Kidney (tissue), 14 donors: Measurements from ENCODE around the gene TNFRSF14. TPM values are rescaled to one million over a fixed set of nuclear protein-coding genes. Genes with fewer than 3 reads are reported as not detected.
A peak's percentile ranks its signal among the peaks of the same experiment; 100 is the strongest.

Source experiments
- DNase-seq, 5 donors: peaks; one replicate each; pipeline ENCODE4 v3.0.0-alpha.2; 2013 to 2020
- FAIRE-seq: peaks from 2 replicates; lab custom pipeline; 2012; peaks lifted over from hg19 to GRCh38; lab: Jason Lieb, UNC
- H3K27ac ChIP-seq, 2 donors: one replicate each; pipeline ENCODE4 v1.7.0; 2013; ENCODE audit warnings: low read depth in 2 of 2, low read length in 2 of 2, inconsistent platforms in 1 of 2
- H3K27me3 ChIP-seq: one replicate; pipeline ENCODE4 v1.7.1; 2013; ENCODE audit warnings: low read length, inconsistent platforms; ENCODE audit not compliant: control insufficient read depth, insufficient read depth
- H3K36me3 ChIP-seq, 3 donors: one replicate each; pipeline versions ENCODE4 v1.7.0 to v1.7.1; 2013; ENCODE audit warnings: low read length in 3 of 3, control low read depth in 1 of 3, inconsistent platforms in 1 of 3; ENCODE audit not compliant: insufficient read depth in 3 of 3, control insufficient read depth in 2 of 3
- H3K4me1 ChIP-seq, 3 donors: one replicate each; pipeline versions ENCODE4 v1.7.0 to v1.7.1; 2013; ENCODE audit warnings: low read length in 3 of 3, inconsistent platforms in 1 of 3, low read depth in 1 of 3; ENCODE audit not compliant: control insufficient read depth in 2 of 3, insufficient read depth in 2 of 3
- H3K4me3 ChIP-seq, 3 donors: one replicate each; pipeline versions ENCODE4 v1.7.0 to v1.8.1; 2013; ENCODE audit warnings: low read length in 3 of 3, control low read depth in 1 of 3, inconsistent platforms in 1 of 3
- H3K9ac ChIP-seq, 3 donors: one replicate each; pipeline versions ENCODE4 v1.7.0 to v1.7.1; 2013; ENCODE audit warnings: low read length in 3 of 3, control low read depth in 1 of 3, inconsistent platforms in 1 of 3
- H3K9me3 ChIP-seq, 3 donors: one replicate each; pipeline versions ENCODE4 v1.7.0 to v1.7.1; 2013; ENCODE audit warnings: low read length in 3 of 3, control low read depth in 1 of 3, inconsistent platforms in 1 of 3; ENCODE audit not compliant: control insufficient read depth in 2 of 3, insufficient read depth in 1 of 3
- CTCF ChIP-seq: IDR thresholded peaks from 3 replicates; pipeline ENCODE4 v1.5.1; 2012; ENCODE audit warnings: mild to moderate bottlenecking, moderate library complexity, borderline replicate concordance; ENCODE audit not compliant: insufficient read depth; ENCODE audit errors: extremely low read depth
- intact Hi-C: fragments of 100-400 bp; cut with DNase I; formaldehyde crosslinking; loops from one replicate; pipeline ENCODE4 v1.11.1; 2022
- polyA plus RNA-seq: library from polyadenylated mRNA; stranded (reverse); fragments of 350-450 nt; fragmentation: Illumina TruSeq; extraction: RNeasy Lipid Tissue Mini Kit (QIAGEN cat#74804); gene quantifications from one replicate; pipeline ENCODE4 v1.2.3, GENCODE V29; 2014; ENCODE audit warnings: low read depth, low replicate concordance; ENCODE audit not compliant: insufficient read depth
- total RNA-seq: library from RNA; stranded (reverse); fragmentation: NEBNext Ultra II Directional; extraction: Animal tissue kit (Norgen Biotek cat#: 25700); gene quantifications from one replicate; pipeline ENCODE4 v1.2.1, GENCODE V29; 2021
- donor health status: control.
- donor health status: control.
- donor health status: control.
- donor health status: control.
- donor health status: control.
- donor health status: DM: yes; HTN: yes; CAD: no.
- donor health status: Normal renal cell carcinoma (clear cell type).

TNFRSF14 gene
- total and polyA plus RNA-seq, 2 donors from 2014 or later = 95.0 to 99.1 TPM

DNA sequence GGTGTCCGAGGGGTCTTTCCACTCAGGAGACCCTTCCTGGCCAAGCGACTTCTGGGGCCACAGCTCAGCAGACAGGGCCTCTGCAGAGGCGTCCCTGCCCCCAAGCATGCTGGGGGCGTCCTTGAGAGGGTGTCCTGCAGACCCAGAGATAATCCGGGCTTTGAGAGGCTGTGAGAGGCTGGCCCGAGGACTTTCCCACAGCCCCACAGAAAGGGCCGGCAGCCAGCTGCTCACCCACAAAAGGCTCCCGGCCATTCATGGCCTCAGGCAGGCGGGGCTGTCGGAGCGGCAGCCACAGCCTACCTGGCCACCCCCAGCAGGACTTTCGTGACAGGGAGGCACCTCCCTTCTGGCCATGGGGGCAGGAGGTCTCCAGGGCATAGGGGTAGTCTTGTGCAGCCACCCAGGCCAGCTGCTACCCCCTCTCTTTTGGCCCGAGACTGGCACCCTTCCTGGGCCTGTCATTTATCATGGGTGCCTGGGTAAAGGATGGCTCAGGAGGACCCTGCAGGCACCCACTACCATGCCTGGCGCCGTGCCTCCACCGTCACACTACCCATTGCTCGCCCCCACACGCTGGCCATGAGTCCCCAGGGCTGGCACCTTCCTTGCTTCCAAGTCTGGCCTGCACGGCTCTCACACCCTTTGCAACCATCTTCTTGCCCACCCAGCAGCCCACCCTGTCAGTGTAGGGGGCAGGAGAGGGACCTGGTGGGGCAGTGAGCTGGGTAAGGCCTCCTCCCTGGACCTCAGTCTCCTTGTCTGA is 11.1 kb upstream of the TNFRSF14 start:
- intact Hi-C loops = loop anchor here (10.0 kb wide), 1 partner anchor 130 kb away; the partner anchor contains the start of gene PEX10
- Histone ChIP-seq H3K9me3 (no peaks in the 10 kb centered on the region), H3K4me3 (no peak overlapping the region), H3K27me3 (no peaks in the 10 kb centered on the region), H3K36me3 (no peaks in the 10 kb centered on the region), H3K27ac (no peak overlapping the region), H3K4me1 (peaks cover 0 to 36% (median 18%) of the 10 kb centered on the region in 3 donors), H3K9ac (no peak overlapping the region)
- DNase-seq = no peak
- FAIRE-seq = no peak
- no peak for TF ChIP-seq CTCF

- peaks cover 0 to 36% (median 18%) of the 10 kb centered on the region in 3 donors for H3K4me1 ChIP-seq
- FAIRE-seq = no peak
- TF ChIP-seq CTCF = no peak
These were observed 10.2 kb upstream of the TNFRSF14 start for GRCh38 chr1:2545754-2546514.

GRCh38 chr1:2546515-2547209 is 9.5 kb upstream of the TNFRSF14 start:
- intact Hi-C loops = loop anchor here (10.0 kb wide), 1 partner anchor 132 kb away; the partner anchor contains the start of gene PEX10
- Histone ChIP-seq H3K9ac (peak overlapping the region in 1 of 3 donors; percentile 41), H3K4me1 (peaks cover 0 to 36% (median 18%) of the 10 kb centered on the region in 3 donors), H3K27me3 (no peaks in the 10 kb centered on the region), H3K27ac (peak overlapping the region; percentile 91 to 99), H3K4me3 (peak overlapping the region in 2 of 3 donors; percentile 28 to 61), H3K36me3 (no peaks in the 10 kb centered on the region), H3K9me3 (no peaks in the 10 kb centered on the region)
- DNase-seq (peak; percentile 74 to 96 (median 89)), FAIRE-seq (no peak)
- no peak for TF ChIP-seq CTCF

More at GRCh38 chr1:2545754-2546514, 10.2 kb upstream of the TNFRSF14 start:
- Histone ChIP-seq H3K27me3 (no peaks in the 10 kb centered on the region), H3K36me3 (no peaks in the 10 kb centered on the region), H3K9me3 (no peaks in the 10 kb centered on the region), H3K4me3 (peak overlapping the region in 2 of 3 donors; percentile 28 to 61), H3K27ac (peak overlapping the region; percentile 86 to 91), H3K9ac (no peak overlapping the region)
- DNase-seq = peak; percentile 93 to 97 (median 94)
- intact Hi-C loops = loop anchor here (10.0 kb wide), 1 partner anchor 131 kb away; the partner anchor contains the start of gene PEX10
